Subcutaneous abdominal adipose tissue (tissue), 5 donors: ENCODE measurements around the gene CRX.
"Not testable (repeated sequence)": the region's sequence is repeated elsewhere in the genome, so short reads cannot be mapped to it uniquely, and the experiment has no call there.

Experiments used
- H3K27ac ChIP-seq: one replicate; pipeline ENCODE4 v1.7.0; 2013; ENCODE audit warnings: low read depth, mild to moderate bottlenecking, inconsistent platforms, low read length, moderate library complexity
- H3K27me3 ChIP-seq, 5 donors: one replicate each; pipeline ENCODE4 v1.7.0; 2013; ENCODE audit warnings: low read length in 5 of 5, inconsistent platforms in 1 of 5; ENCODE audit not compliant: control insufficient read depth in 5 of 5, insufficient read depth in 4 of 5
- H3K36me3 ChIP-seq, 5 donors: one replicate each; pipeline ENCODE4 v1.7.0; 2013; ENCODE audit warnings: low read length in 5 of 5; ENCODE audit not compliant: control insufficient read depth in 5 of 5, insufficient read depth in 5 of 5
- H3K4me1 ChIP-seq, 5 donors: one replicate each; pipeline ENCODE4 v1.7.0; 2013; ENCODE audit warnings: low read length in 5 of 5, mild to moderate bottlenecking in 3 of 5, moderate library complexity in 1 of 5; ENCODE audit not compliant: control insufficient read depth in 5 of 5, insufficient read depth in 5 of 5
- H3K4me3 ChIP-seq, 5 donors: one replicate each; pipeline ENCODE4 v1.7.0; 2013; ENCODE audit warnings: low read length in 5 of 5, low read depth in 1 of 5
- H3K9ac ChIP-seq, 5 donors: one replicate each; pipeline ENCODE4 v1.7.0; 2013; ENCODE audit warnings: low read length in 5 of 5, mild to moderate bottlenecking in 4 of 5, moderate library complexity in 3 of 5
- H3K9me3 ChIP-seq, 5 donors: one replicate each; pipeline ENCODE4 v1.7.0; 2013; ENCODE audit warnings: low read length in 5 of 5; ENCODE audit not compliant: control insufficient read depth in 5 of 5
- donor health status: healthy.
- donor health status: healthy.
- donor health status: healthy.
- donor health status: healthy.
- donor health status: healthy.

CRX gene

DNA sequence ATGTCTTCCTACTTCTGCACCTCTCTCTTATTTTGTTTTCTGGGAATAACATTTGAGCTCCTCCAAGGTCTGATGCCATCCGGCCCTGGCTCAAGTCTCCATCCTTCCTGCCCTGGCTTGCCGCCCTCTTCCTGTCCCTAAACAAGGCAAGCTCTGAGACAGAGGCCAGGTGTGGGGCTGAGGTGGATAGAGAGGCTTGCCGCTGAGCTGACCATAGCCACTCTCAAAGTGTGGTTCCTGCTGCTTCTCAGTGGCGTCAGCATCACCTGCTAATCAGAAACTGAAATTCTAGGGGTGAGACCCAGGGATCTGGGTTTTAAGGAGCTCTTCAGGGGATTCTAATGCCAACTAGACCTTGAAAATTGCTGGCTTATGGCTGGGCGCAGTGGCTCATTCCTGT lies 31.3 kb downstream of the CRX start:
- Histone ChIP-seq H3K9me3 (no peaks in the 10 kb centered on the region), H3K27ac (no peak overlapping the region), H3K9ac (no peak overlapping the region), H3K4me3 (no peak overlapping the region), H3K27me3 (peaks cover 15 to 23% (median 18%) of the 10 kb centered on the region in 5 donors), H3K36me3 (no peaks in the 10 kb centered on the region), H3K4me1 (peaks cover 0 to 2% (median 0%) of the 10 kb centered on the region in 5 donors)

DNA sequence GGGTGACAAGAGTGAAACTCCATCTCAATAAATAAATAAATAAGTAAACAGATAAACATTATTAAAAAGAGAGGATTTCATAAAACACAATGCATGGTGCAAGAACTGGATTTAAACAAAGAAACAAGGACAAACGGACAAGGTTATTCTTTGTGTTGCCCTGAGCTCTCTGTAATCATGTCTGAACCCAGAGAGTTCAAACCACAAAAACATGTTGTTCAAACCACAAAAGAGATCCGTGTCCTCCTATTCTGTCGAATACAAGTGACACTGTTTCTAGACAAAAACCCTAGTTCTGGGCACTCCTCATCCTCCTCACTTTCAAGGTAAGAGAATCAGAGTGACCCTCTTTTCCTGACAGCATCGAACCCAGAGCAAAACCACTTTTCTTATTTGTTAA lies 32.7 kb downstream of the CRX start:
- H3K27me3 ChIP-seq: peaks cover 5 to 18% (median 12%) of the 10 kb centered on the region in 5 donors
- H3K4me3 ChIP-seq: no peak overlapping the region
- H3K27ac ChIP-seq: no peak overlapping the region
- no peaks in the 10 kb centered on the region for H3K36me3 ChIP-seq
- peaks cover 0 to 2% (median 0%) of the 10 kb centered on the region in 5 donors for H3K4me1 ChIP-seq
- H3K9me3 ChIP-seq: no peaks in the 10 kb centered on the region
- no peak overlapping the region for H3K9ac ChIP-seq

DNA sequence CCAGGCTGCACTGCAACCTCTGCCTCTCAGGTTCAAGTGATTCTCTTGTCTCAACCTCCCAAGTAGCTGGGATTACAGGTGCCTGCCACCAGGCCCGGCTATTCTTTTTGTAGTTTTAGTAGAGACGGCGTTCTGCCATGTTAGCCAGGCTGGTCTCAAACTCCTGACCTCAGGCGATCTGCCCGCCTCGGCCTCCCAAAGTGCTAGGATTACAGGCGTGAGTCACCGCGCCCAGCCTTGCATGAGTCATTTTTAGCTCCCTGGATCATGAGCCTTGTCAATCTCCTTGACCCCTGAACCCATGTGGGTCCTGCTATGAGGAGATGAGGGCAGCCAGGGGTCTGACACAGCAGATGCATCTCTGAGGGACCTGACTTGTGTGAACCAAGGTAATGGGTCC lies 36.5 kb downstream of the CRX start:
- H3K27me3 ChIP-seq, H3K4me3 ChIP-seq, H3K4me1 ChIP-seq, H3K9ac ChIP-seq, H3K27ac ChIP-seq, H3K36me3 ChIP-seq, H3K9me3 ChIP-seq: not testable (repeated sequence)

DNA sequence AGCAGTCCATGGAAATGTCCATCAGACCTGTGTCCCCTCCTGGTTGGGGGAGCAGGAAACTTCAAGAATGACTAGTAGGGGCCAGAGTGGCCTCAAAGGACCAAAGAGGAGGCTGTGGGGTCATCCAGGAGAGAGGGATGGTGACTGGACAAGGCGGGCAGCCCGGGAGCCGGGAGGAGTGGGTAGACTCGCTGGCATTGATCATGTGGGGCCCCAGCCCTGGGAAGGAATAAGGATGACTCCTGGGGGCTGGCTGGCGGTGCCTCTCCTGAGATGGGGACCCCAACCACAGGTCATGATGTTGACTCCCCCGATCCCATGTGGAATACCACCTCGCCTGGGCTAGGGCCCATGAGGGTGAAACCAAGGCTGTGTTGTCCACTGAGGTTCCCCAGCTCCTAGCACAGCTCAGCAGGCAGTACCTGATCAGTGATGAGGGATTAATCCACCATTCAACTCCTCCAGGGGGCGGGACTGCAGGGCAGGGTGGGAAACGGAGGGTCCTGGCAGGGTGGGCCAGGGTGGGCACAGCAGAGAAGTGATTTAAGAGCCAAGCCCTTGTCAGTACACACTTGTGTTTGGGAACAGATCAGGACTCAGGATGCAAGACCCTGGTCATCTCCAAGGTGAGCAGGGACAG lies 37.0 kb downstream of the CRX start, which contains the start of gene TPRX2:
Gene TPRX2, plus strand, starts transcription at position 590 of the 640 bp plus-strand sequence. Its CDS starts 12 bp downstream, at position 602.
- H3K9me3 ChIP-seq, H3K4me3 ChIP-seq, H3K36me3 ChIP-seq, H3K4me1 ChIP-seq, H3K27ac ChIP-seq, H3K27me3 ChIP-seq, H3K9ac ChIP-seq: not testable (repeated sequence)

DNA sequence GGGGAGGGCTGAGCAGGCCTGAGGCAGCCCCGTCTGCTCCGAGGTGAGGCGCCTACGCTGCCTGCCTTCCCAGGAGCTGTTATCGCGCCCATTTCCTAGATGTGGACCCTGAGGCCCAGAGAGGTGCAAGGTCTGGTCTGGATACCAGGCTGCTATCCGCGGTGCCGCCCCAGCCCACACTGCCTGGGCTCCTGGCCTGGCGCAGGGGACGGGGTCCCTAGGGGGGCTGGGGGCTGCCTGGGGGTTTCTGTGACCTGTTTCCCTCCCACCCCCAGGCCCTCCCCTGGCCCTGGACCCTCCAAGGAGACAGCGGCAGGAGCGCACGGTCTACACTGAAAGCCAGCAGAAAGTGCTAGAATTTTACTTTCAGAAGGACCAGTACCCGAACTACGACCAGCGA lies 38.1 kb downstream of the CRX start:
- not testable (repeated sequence) for H3K27ac ChIP-seq, H3K9ac ChIP-seq, H3K36me3 ChIP-seq, H3K4me3 ChIP-seq, H3K4me1 ChIP-seq, H3K27me3 ChIP-seq, H3K9me3 ChIP-seq

DNA sequence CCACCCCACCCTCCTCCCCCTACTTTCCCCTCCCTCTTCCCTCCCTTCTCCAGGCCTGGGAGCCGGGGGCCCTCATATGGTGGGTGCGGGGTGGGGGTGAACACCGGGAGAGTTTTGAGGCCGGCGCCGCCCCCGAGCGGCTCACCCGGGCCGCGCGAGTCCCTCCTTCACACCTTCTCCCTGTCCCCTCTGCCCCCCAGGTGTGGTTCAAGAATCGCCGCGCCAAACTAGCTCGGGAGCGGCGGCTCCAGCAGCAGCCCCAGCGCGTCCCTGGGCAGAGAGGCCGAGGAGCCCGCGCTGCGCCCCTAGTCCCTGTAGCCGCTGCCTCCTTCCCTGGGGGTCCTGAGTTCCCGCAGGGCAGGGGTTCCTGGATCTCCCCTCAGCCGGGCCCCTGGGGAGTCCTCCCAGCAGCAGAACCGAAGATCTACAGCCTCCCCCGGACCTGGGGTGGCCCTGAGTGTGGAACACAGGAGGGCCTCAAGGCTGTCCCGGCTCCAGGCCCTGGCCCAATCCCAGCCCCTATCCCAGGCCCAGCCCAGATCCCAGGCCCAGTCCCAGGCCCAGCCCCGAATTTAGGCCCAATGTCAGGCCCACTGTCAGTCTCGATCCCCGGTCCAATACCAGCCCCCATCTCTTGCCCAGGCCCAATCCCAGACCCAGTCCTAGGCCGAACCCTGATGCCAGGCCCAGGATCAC lies 39.0 kb downstream of the CRX start:
- Histone ChIP-seq H3K9ac (no peak overlapping the region), H3K27ac (no peak overlapping the region), H3K4me1 (no peaks in the 10 kb centered on the region), H3K36me3 (no peaks in the 10 kb centered on the region), H3K9me3 (peaks cover 0 to 4% (median 2%) of the 10 kb centered on the region in 5 donors), H3K4me3 (no peak overlapping the region), H3K27me3 (peaks cover 0 to 5% (median 4%) of the 10 kb centered on the region in 5 donors)

DNA sequence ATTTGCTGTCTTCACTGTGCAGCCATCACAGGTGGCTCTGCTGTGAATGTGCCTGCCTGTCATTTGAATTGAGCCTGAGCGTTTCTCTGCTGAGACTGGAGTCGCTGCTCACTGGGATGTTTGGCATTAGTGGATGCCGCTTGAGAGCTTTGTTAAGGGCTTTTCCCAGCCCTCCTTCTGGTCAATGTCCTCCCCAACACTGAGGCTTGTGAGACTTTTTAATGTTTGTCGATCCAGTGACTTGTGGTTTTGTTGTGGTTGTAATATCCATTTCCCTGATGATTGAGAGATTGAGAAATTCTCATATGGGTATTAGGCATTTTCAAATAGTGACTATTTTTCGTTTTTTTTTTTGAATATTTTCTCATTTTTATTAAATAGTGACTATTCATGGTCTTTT lies 39.9 kb downstream of the CRX start:
- H3K9me3 ChIP-seq: peaks cover 0 to 4% (median 2%) of the 10 kb centered on the region in 5 donors
- peaks cover 0 to 5% (median 4%) of the 10 kb centered on the region in 5 donors for H3K27me3 ChIP-seq
- no peak overlapping the region for H3K4me3 ChIP-seq
- no peaks in the 10 kb centered on the region for H3K4me1 ChIP-seq
- H3K36me3 ChIP-seq: no peaks in the 10 kb centered on the region
- H3K9ac ChIP-seq: no peak overlapping the region
- H3K27ac ChIP-seq: no peak overlapping the region

DNA sequence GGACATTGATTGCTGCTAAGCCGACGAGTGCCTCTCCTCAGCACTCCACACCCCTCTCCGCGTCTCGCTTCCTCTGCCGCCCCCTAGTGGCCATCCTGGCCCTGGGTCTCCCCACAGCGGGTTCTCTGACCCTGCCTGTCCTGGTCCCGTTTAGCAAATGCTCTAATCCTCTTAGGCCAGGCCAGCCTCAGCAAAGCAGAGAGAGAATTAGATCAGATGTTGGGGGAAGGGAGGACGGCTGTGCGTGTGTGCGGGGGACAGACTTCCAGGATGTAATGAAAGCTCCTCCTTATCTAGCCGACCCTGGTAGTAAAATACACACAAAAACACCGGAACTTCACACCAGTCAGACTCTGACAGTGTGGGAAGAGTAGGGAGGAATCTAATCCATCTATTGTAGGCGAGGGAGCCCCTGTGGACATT lies 41.8 kb downstream of the CRX start:
- Histone ChIP-seq H3K4me3 (no peak overlapping the region), H3K9ac (no peak overlapping the region)

DNA sequence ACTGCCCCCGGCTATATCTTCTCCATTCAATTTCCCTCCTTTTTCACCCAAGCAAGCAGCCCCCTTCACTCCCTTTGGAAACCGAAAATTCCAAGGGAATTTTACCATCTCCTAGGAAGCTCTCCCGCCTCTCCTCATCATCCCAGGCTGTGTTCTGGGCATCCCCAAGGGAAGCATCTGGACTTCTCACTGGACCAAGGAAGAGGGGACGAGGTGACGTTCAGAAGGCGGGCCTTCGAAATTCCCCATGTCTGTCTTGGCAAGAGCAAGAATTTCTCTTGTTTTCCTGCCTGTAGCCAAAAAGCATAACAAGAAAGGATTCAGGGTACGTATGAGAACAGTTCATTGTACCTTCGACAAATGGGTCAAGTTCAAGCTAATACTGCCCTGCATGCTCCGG lies 43.4 kb downstream of the CRX start:
- no peak overlapping the region for H3K9ac ChIP-seq
- no peaks in the 10 kb centered on the region for H3K27me3 ChIP-seq
- H3K4me1 ChIP-seq: no peaks in the 10 kb centered on the region
- H3K36me3 ChIP-seq: no peaks in the 10 kb centered on the region
- H3K27ac ChIP-seq: no peak overlapping the region
- H3K9me3 ChIP-seq: peaks cover 0 to 4% (median 2%) of the 10 kb centered on the region in 5 donors
- H3K4me3 ChIP-seq: no peak overlapping the region

More for the DNA sequence above, 41.8 kb downstream of the CRX start:
- Histone ChIP-seq H3K27me3 (peaks cover 0 to 4% (median 2%) of the 10 kb centered on the region in 5 donors), H3K4me1 (no peaks in the 10 kb centered on the region), H3K9me3 (peaks cover 0 to 4% (median 2%) of the 10 kb centered on the region in 5 donors), H3K27ac (no peak overlapping the region), H3K36me3 (no peaks in the 10 kb centered on the region)

DNA sequence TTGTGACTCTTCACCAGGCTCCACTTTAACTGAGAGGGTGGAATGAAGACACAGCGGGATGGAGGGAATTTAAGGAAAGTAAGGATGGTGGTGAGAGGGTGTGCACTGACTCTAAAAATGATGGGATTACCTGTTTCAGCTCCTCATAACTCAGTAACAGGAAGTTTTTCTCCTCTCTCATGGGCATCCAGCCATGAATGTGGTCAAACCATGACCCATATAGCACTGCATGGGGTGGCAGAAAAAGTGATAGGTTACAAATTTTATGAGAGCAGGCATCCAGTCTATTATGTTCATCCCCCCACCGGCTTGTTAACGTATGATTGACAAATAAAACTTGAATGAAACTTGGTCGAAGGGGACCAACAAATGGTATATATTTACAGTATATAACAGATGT lies 57.2 kb downstream of the CRX start:
- Histone ChIP-seq H3K4me1 (no peaks in the 10 kb centered on the region), H3K9me3 (no peaks in the 10 kb centered on the region), H3K27ac (no peak overlapping the region), H3K9ac (no peak overlapping the region), H3K36me3 (no peaks in the 10 kb centered on the region), H3K27me3 (peaks cover 2 to 9% (median 6%) of the 10 kb centered on the region in 5 donors), H3K4me3 (no peak overlapping the region)
